Glomerular endothelial cell (primary cell): ENCODE measurements around the gene TRIM52. TPM values are rescaled to one million over a fixed set of nuclear protein-coding genes. Genes with fewer than 3 reads are reported as not detected.
A peak's percentile ranks its signal among the peaks of the same experiment; 100 is the strongest.
"Not testable (repeated sequence)": the region's sequence is repeated elsewhere in the genome, so short reads cannot be mapped to it uniquely, and the experiment has no call there.

Experiments
- DNase-seq: peaks from one replicate; pipeline ENCODE4 v3.0.0-alpha.2; 2011; ENCODE audit warnings: low read depth, low spot score; ENCODE audit errors: extremely low read depth
- total RNA-seq: library from RNA; depleted of rRNA; stranded (reverse); fragments of >200 nt; gene quantifications from 2 replicates; pipeline ENCODE4 v1.2.3, GENCODE V29; 2015

TRIM52 gene
- total RNA-seq, 1 donor from 2014 or later: 7.1 TPM

- DNase-seq: no peak
Observed at GRCh38 chr5:181217111-181217802, 43.7 kb downstream of the TRIM52 start.

GRCh38 chr5:181215997-181216989 lies 44.6 kb downstream of the TRIM52 start:
- no peak for DNase-seq

GRCh38 chr5:181214249-181214648 lies 46.7 kb downstream of the TRIM52 start:
- not testable (repeated sequence) for DNase-seq

GRCh38 chr5:181212934-181213333 lies 48.0 kb downstream of the TRIM52 start:
- no peak for DNase-seq

- no peak for DNase-seq
Observed at GRCh38 chr5:181212080-181212479, 48.9 kb downstream of the TRIM52 start.

GRCh38 chr5:181211208-181211607 lies 49.7 kb downstream of the TRIM52 start:
- DNase-seq: no peak

- not testable (repeated sequence) for DNase-seq
Observed at GRCh38 chr5:181210698-181211097, 50.2 kb downstream of the TRIM52 start.

- DNase-seq: not testable (repeated sequence)
Observed at GRCh38 chr5:181210148-181210547, 50.8 kb downstream of the TRIM52 start.

- not testable (repeated sequence) for DNase-seq
Observed at GRCh38 chr5:181209006-181209405, 51.9 kb downstream of the TRIM52 start.

GRCh38 chr5:181207960-181208253 lies 53.0 kb downstream of the TRIM52 start:
- no peak for DNase-seq

- peak; percentile 86 for DNase-seq
Observed at GRCh38 chr5:181207214-181207959, 53.6 kb downstream of the TRIM52 start.

GRCh38 chr5:181205761-181206649 lies 54.9 kb downstream of the TRIM52 start:
- DNase-seq: no peak

Other genes starting within 250 kb of the TRIM52 start
- gene BTNL9, start 220.9 kb downstream of the TRIM52 start, total RNA-seq: 0.15 and 2.8 TPM in 2 replicates
- gene OR2V1, start 130.0 kb downstream of the TRIM52 start, total RNA-seq: not detected in 2 replicates
- gene OR2V2, start 113.6 kb downstream of the TRIM52 start, total RNA-seq: not detected in 2 replicates
- gene TRIM7, start 55.9 kb downstream of the TRIM52 start, total RNA-seq: 2.8 and 5.3 TPM in 2 replicates
- gene TRIM41, start 37.9 kb downstream of the TRIM52 start, total RNA-seq: 10.9 and 12.1 TPM in 2 replicates
- gene RACK1, start 17.2 kb downstream of the TRIM52 start, total RNA-seq: 2,136 and 2,867 TPM in 2 replicates
- gene OR4F3, start 106.1 kb upstream of the TRIM52 start, total RNA-seq: not detected in 2 replicates